ENCODE measurements around the gene CRYL1. TPM values are rescaled to one million over a fixed set of nuclear protein-coding genes. Genes with fewer than 3 reads are reported as not detected.

CRYL1 gene
- total RNA-seq, 1 donor from 2014 or later = 13.1 TPM

DNA sequence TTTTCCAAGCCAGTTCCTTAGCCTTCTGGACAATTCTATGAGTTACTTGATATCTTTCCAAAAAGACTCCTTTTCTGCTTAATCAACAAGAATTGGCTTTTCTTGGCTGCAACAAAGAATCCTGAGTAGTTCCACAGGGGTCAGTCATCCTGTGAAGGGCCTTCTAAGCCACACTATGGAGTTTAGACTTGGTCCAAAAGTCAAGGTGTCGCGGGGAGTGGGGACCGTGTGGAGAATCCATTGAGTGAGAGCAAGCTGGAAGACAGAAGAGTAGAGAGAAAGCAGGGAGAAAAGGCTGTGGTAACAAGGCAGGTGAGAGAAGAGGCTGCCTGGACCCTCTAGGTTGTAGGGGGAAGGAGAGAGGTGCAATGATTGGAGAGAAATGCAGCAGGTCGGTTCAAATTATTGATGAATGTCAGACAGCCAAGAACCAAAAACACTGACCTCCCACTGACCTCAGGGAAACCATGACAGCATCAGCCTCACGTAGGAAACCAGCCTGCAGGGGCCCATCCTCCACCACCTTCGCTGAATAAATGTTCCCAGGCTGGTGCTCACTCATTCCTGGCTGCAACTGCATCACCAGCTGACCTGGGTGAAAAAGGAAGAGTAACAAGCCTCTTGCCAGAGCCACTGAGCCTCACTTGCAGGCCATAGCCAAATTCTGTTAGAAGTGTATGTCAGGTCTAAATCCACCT, 34.2 kb upstream of the CRYL1 start:
- no peaks in the 10 kb centered on the region for H3K9me3 ChIP-seq
- no peaks in the 10 kb centered on the region for H3K4me1 ChIP-seq
- no peaks in the 10 kb centered on the region for H3K27me3 ChIP-seq
- H3K36me3 ChIP-seq = no peaks in the 10 kb centered on the region
- H3K4me3 ChIP-seq = no peak overlapping the region
- DNase-seq (ENCODE audit: low spot score in 2 of 2) = no peak
- intact Hi-C loops (cut with DNase I) = loop anchor here (10.0 kb wide), 1 partner anchor 695 kb away; the partner anchor contains the start of gene ZMYM5
- no peak for TF ChIP-seq CTCF (IDR thresholded peaks at IDR 0.05)
- no peak overlapping the region for H3K27ac ChIP-seq

DNA sequence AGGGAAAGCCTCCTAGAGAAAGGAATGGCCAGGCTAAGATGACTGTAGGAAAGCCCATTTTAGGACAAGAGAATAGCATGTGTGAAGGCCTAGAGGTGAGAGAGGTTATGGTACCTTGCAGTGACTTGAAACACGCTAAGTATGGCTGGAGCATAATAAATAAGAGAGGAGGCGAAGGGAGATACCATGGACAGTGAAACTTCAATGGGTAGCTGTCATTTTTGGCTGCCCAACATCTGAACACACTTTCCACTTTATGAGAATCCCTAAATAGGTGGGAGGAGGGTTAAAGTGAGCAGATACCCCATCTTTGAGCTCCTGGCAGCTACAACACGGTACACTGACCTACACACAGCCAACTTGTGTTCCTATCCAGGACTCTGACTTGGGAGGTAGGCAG, 33.3 kb upstream of the CRYL1 start:
- Histone ChIP-seq H3K36me3 (no peaks in the 10 kb centered on the region), H3K4me1 (no peaks in the 10 kb centered on the region), H3K9me3 (no peaks in the 10 kb centered on the region), H3K4me3 (no peak overlapping the region), H3K27ac (no peak overlapping the region), H3K27me3 (no peaks in the 10 kb centered on the region)
- no peak for DNase-seq (ENCODE audit: low spot score in 2 of 2)
- no peak for TF ChIP-seq CTCF (IDR thresholded peaks at IDR 0.05)
- intact Hi-C loops (cut with DNase I) = no loop called here

- Histone ChIP-seq H3K27ac (no peak overlapping the region), H3K4me1 (no peaks in the 10 kb centered on the region), H3K27me3 (no peaks in the 10 kb centered on the region), H3K9me3 (no peaks in the 10 kb centered on the region), H3K36me3 (no peaks in the 10 kb centered on the region), H3K4me3 (no peak overlapping the region)
- intact Hi-C loops (cut with DNase I) = no loop called here
- TF ChIP-seq CTCF (IDR thresholded peaks at IDR 0.05) = no peak
- no peak for DNase-seq (ENCODE audit: low spot score in 2 of 2)
Observed at GRCh38 chr13:20553311-20553710, 27.7 kb upstream of the CRYL1 start.

DNA sequence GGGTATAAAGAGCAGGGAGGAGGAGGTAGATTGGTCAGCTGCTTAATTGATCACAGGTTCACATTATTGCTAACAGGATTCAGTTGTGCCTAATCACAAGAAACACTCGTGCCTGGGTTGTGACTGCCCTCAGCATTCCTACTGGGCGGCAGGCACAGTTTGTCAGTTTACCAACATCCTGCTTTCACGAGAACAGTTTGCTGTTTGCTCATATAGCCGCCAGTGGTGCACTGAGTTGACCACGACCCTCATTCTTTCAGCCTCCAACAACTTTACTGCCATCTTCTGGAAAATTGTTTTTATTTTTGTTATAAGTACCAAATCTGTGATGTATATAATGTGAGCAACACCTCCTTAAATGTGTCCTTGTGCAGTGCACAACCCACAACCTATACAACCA, 25.1 kb upstream of the CRYL1 start:
- H3K4me3 ChIP-seq = no peak overlapping the region
- no peaks in the 10 kb centered on the region for H3K36me3 ChIP-seq
- no peaks in the 10 kb centered on the region for H3K4me1 ChIP-seq
- no peaks in the 10 kb centered on the region for H3K9me3 ChIP-seq
- no peak for TF ChIP-seq CTCF (IDR thresholded peaks at IDR 0.05)
- no peak overlapping the region for H3K27ac ChIP-seq
- intact Hi-C loops (cut with DNase I) = no loop called here
- H3K27me3 ChIP-seq = no peaks in the 10 kb centered on the region
- no peak for DNase-seq (ENCODE audit: low spot score in 2 of 2)

GRCh38 chr13:20547479-20547908, 21.8 kb upstream of the CRYL1 start:
- no peak for DNase-seq (ENCODE audit: low spot score in 2 of 2)
- Histone ChIP-seq H3K36me3 (no peaks in the 10 kb centered on the region), H3K4me3 (no peak overlapping the region), H3K4me1 (no peaks in the 10 kb centered on the region), H3K9me3 (no peaks in the 10 kb centered on the region), H3K27me3 (no peaks in the 10 kb centered on the region), H3K27ac (no peak overlapping the region)
- no peak for TF ChIP-seq CTCF (IDR thresholded peaks at IDR 0.05)
- intact Hi-C loops (cut with DNase I) = no loop called here

DNA sequence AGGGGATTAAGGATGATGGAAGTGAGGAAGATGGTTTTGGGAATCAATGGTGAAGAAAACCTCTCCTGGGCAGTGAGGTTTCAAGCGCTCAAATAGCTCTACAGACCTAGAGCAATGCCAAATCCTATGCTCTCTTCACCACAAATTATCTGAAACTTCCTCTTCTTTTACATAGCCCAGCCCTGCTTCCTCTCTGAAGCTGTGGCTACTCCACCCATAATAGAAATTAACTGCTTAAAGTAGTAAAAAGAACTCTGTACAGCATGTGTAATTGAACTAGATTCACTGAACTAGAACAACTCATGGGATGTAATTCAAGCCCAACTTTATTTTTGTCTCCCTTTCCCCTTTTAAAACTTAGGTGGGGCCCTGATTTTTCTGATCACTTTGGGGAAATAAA, 20.9 kb upstream of the CRYL1 start:
- no peak for DNase-seq (ENCODE audit: low spot score in 2 of 2)
- TF ChIP-seq CTCF (IDR thresholded peaks at IDR 0.05) = no peak
- H3K4me1 ChIP-seq = no peaks in the 10 kb centered on the region
- no peak overlapping the region for H3K4me3 ChIP-seq
- no peaks in the 10 kb centered on the region for H3K27me3 ChIP-seq
- no peaks in the 10 kb centered on the region for H3K36me3 ChIP-seq
- no peak overlapping the region for H3K27ac ChIP-seq
- no peaks in the 10 kb centered on the region for H3K9me3 ChIP-seq
- intact Hi-C loops (cut with DNase I) = no loop called here
